GDM1 (cell line): Measurements from ENCODE around the gene ARHGAP26.

ENCODE experiments used
- DNase-seq: peaks from one replicate; lab custom pipeline; 2025; lab: John Stamatoyannopoulos, UW

The ARHGAP26 gene

GRCh38 chr5:143247134-143247815, 477.1 kb downstream of the ARHGAP26 start:
- no peak for DNase-seq

GRCh38 chr5:143248391-143248790, 478.2 kb downstream of the ARHGAP26 start:
- DNase-seq: no peak

- DNase-seq: no peak
Measured at GRCh38 chr5:143248822-143249579, 478.8 kb downstream of the ARHGAP26 start.

- DNase-seq: no peak
Measured at GRCh38 chr5:143249851-143250250, 479.7 kb downstream of the ARHGAP26 start.

- no peak for DNase-seq
Measured at GRCh38 chr5:143251190-143251589, 481.0 kb downstream of the ARHGAP26 start.

GRCh38 chr5:143251946-143252345, 481.8 kb downstream of the ARHGAP26 start:
- no peak for DNase-seq

- no peak for DNase-seq
Measured at GRCh38 chr5:143254819-143255218, 484.6 kb downstream of the ARHGAP26 start.

GRCh38 chr5:143258559-143259253, 488.5 kb downstream of the ARHGAP26 start:
- no peak for DNase-seq

- DNase-seq: no peak
Measured at GRCh38 chr5:143259254-143259605, 489.1 kb downstream of the ARHGAP26 start.

GRCh38 chr5:143261748-143262392, 491.7 kb downstream of the ARHGAP26 start:
- DNase-seq: no peak

- no peak for DNase-seq
Measured at GRCh38 chr5:143262393-143263174, 492.4 kb downstream of the ARHGAP26 start.

GRCh38 chr5:143263272-143263810, 493.2 kb downstream of the ARHGAP26 start:
- DNase-seq: no peak

GRCh38 chr5:143265995-143266394, 495.8 kb downstream of the ARHGAP26 start:
- no peak for DNase-seq

- no peak for DNase-seq
Measured at GRCh38 chr5:143267186-143267585, 497.0 kb downstream of the ARHGAP26 start.

GRCh38 chr5:143268388-143268787, 498.2 kb downstream of the ARHGAP26 start:
- no peak for DNase-seq

GRCh38 chr5:143271431-143271830, 501.3 kb downstream of the ARHGAP26 start:
- no peak for DNase-seq

- DNase-seq: no peak
Measured at GRCh38 chr5:143274952-143275351, 504.8 kb downstream of the ARHGAP26 start.

GRCh38 chr5:143275512-143276363, 505.6 kb downstream of the ARHGAP26 start:
- no peak for DNase-seq

GRCh38 chr5:143277536-143277935, 507.4 kb downstream of the ARHGAP26 start:
- no peak for DNase-seq
